Colonic mucosa (tissue), 4 donors: ENCODE measurements around the gene SLC8A1. TPM values are rescaled to one million over a fixed set of nuclear protein-coding genes. Genes with fewer than 3 reads are reported as not detected.

Source experiments
- DNase-seq: peaks from one replicate; pipeline ENCODE4 v3.0.0-alpha.2; 2020
- H3K27ac ChIP-seq: fragments of 200-600 bp; one replicate; pipeline ENCODE4 v1.8.0; 2021
- H3K27me3 ChIP-seq: fragments of 200-600 bp; one replicate; pipeline ENCODE4 v1.8.0; 2021
- H3K36me3 ChIP-seq: fragments of 200-600 bp; one replicate; pipeline ENCODE4 v1.8.0; 2021
- H3K4me1 ChIP-seq: fragments of 200-600 bp; one replicate; pipeline ENCODE4 v1.8.0; 2021; ENCODE audit warnings: mild to moderate bottlenecking
- H3K4me3 ChIP-seq: fragments of 200-600 bp; one replicate; pipeline ENCODE4 v1.8.0; 2021
- H3K9ac ChIP-seq, 2 donors: one replicate each; pipeline ENCODE4 v1.7.0; 2013; ENCODE audit warnings: control low read depth in 2 of 2, low read depth in 2 of 2, low read length in 2 of 2
- H3K9me3 ChIP-seq: fragments of 200-600 bp; one replicate; pipeline ENCODE4 v1.8.0; 2021
- CTCF ChIP-seq: fragments of 200-600 bp; IDR thresholded peaks from one replicate; pipeline ENCODE4 v1.8.0; 2022; ENCODE audit warnings: antibody characterized with exemption, mild to moderate bottlenecking
- intact Hi-C: fragments of 100-400 bp; cut with DNase I; formaldehyde crosslinking; loops from one replicate; pipeline ENCODE4 v1.14.1; 2022
- total RNA-seq, 2 donors: library from RNA; stranded (reverse); fragmentation: NEBNext Ultra II Directional in 1 of 2; extraction: Animal tissue kit (Norgen Biotek cat#: 25700) in 1 of 2; gene quantifications; one replicate each; pipeline ENCODE4 v1.2.1, GENCODE V29; 2021
- donor health status: healthy.
- donor health status: DM: no; HTN: no; CAD: no.
- donor health status: DM: no; HTN: no; CAD: no.

The SLC8A1 gene
- total RNA-seq, 2 donors from 2014 or later, result 4.1 to 25.5 TPM

GRCh38 chr2:40169430-40169829 is 282.5 kb downstream of the SLC8A1 start:
- intact Hi-C loops, result no loop called here
- no peak for DNase-seq
- no peak overlapping the region for H3K9ac ChIP-seq
- no peaks in the 10 kb centered on the region for H3K36me3 ChIP-seq
- H3K27ac ChIP-seq, result no peak overlapping the region
- no peak for TF ChIP-seq CTCF
- no peaks in the 10 kb centered on the region for H3K4me1 ChIP-seq
- H3K9me3 ChIP-seq, result no peaks in the 10 kb centered on the region
- no peaks in the 10 kb centered on the region for H3K27me3 ChIP-seq
- no peak overlapping the region for H3K4me3 ChIP-seq

GRCh38 chr2:40168546-40168945 is 283.3 kb downstream of the SLC8A1 start:
- Histone ChIP-seq H3K4me3 (no peak overlapping the region), H3K9ac (no peak overlapping the region), H3K36me3 (no peaks in the 10 kb centered on the region), H3K9me3 (no peaks in the 10 kb centered on the region), H3K27ac (no peak overlapping the region), H3K27me3 (no peaks in the 10 kb centered on the region), H3K4me1 (no peaks in the 10 kb centered on the region)
- no peak for TF ChIP-seq CTCF
- DNase-seq, result no peak
- intact Hi-C loops, result no loop called here

GRCh38 chr2:40168032-40168431 is 283.9 kb downstream of the SLC8A1 start:
- no peak overlapping the region for H3K27ac ChIP-seq
- no peak for TF ChIP-seq CTCF
- no peaks in the 10 kb centered on the region for H3K27me3 ChIP-seq
- intact Hi-C loops, result no loop called here
- DNase-seq, result peak; percentile 62
- H3K4me1 ChIP-seq, result no peaks in the 10 kb centered on the region
- no peak overlapping the region for H3K4me3 ChIP-seq
- no peaks in the 10 kb centered on the region for H3K9me3 ChIP-seq
- H3K36me3 ChIP-seq, result no peaks in the 10 kb centered on the region
- H3K9ac ChIP-seq, result no peak overlapping the region

GRCh38 chr2:40166006-40166405 is 285.9 kb downstream of the SLC8A1 start:
- H3K27me3 ChIP-seq, result no peaks in the 10 kb centered on the region
- H3K36me3 ChIP-seq, result no peaks in the 10 kb centered on the region
- no peak for TF ChIP-seq CTCF
- H3K4me1 ChIP-seq, result no peaks in the 10 kb centered on the region
- no peak for DNase-seq
- intact Hi-C loops, result no loop called here
- no peak overlapping the region for H3K27ac ChIP-seq
- H3K4me3 ChIP-seq, result no peak overlapping the region
- H3K9ac ChIP-seq, result no peak overlapping the region
- no peaks in the 10 kb centered on the region for H3K9me3 ChIP-seq

GRCh38 chr2:40165509-40165844 is 286.4 kb downstream of the SLC8A1 start:
- no peak for DNase-seq
- TF ChIP-seq CTCF, result no peak
- no peaks in the 10 kb centered on the region for H3K4me1 ChIP-seq
- H3K27ac ChIP-seq, result no peak overlapping the region
- H3K4me3 ChIP-seq, result no peak overlapping the region
- H3K27me3 ChIP-seq, result no peaks in the 10 kb centered on the region
- intact Hi-C loops, result no loop called here
- no peaks in the 10 kb centered on the region for H3K9me3 ChIP-seq
- H3K36me3 ChIP-seq, result no peaks in the 10 kb centered on the region
- H3K9ac ChIP-seq, result no peak overlapping the region
